GM12878 (cell line): Measurements from ENCODE around the gene BARHL1. TPM values are rescaled to one million over a fixed set of nuclear protein-coding genes. Genes with fewer than 3 reads are reported as not detected.

Source experiments
- ATAC-seq: fragments of 200-7000 bp; cut with Tn5 transposase; 3 replicates; pipeline ENCODE4 v1.9.1; 2020; ENCODE audit warnings: mild to moderate bottlenecking, moderate library complexity
- BruUV-seq: library from RNA; stranded (reverse); fragments of 400-500 nt; replicated peaks from 2 replicates; lab custom pipeline; 2021; lab: Mats Ljungman, UMichigan
- CTCF ChIA-PET: fragments of 300-600 bp; sonication (Branson Sonifier 250); formaldehyde crosslinking; extraction: SDS; loops from one replicate; lab custom pipeline; 2021; ENCODE audit warnings: inconsistent platforms; lab: Yijun Ruan, JAX
- POLR2A ChIA-PET: fragments of 350-600 bp; formaldehyde crosslinking; extraction: SDS; loops from one replicate; lab custom pipeline; 2021; ENCODE audit warnings: inconsistent platforms; lab: Charles Lee
- RAD21 ChIA-PET: fragments of 300-600 bp; sonication (Branson Sonifier 250); formaldehyde crosslinking; loops from one replicate; lab custom pipeline; 2023; ENCODE audit warnings: antibody characterized with exemption; ENCODE audit not compliant: unreplicated experiment; lab: Charles Lee
- SMC1A ChIA-PET: fragments of 300-600 bp; sonication (Branson Sonifier 250); formaldehyde crosslinking; loops from one replicate; lab custom pipeline; 2023; ENCODE audit not compliant: unreplicated experiment, uncharacterized antibody; lab: Charles Lee
- DNase-seq: peaks from one replicate; pipeline ENCODE4 v3.0.0-alpha.2; 2011; ENCODE audit warnings: low read depth, low spot score
- FAIRE-seq: peaks from 3 replicates; lab custom pipeline; 2011; peaks lifted over from hg19 to GRCh38; lab: Jason Lieb, UNC
- H2AFZ ChIP-seq: 2 replicates; pipeline ENCODE4 v1.6.0; 2011; ENCODE audit warnings: low read depth, low read length, control low read depth; ENCODE audit not compliant: control insufficient read depth
- H3K27ac ChIP-seq: 2 replicates; pipeline ENCODE4 v1.5.1; 2011; ENCODE audit warnings: control low read depth; ENCODE audit not compliant: control insufficient read depth, insufficient read depth
- H3K27me3 ChIP-seq, 2 experiments: replicated peaks in 1 of 2; 2 replicates each; pipeline versions ENCODE4 v1.6.0 to v1.6.1; 2011; ENCODE audit warnings: low read length in 1 of 2; ENCODE audit not compliant: control insufficient read depth in 2 of 2, insufficient read depth in 2 of 2
- H3K36me3 ChIP-seq, 2 experiments: 2 replicates each; pipeline ENCODE4 v1.5.1; 2011; ENCODE audit warnings: low read length in 1 of 2; ENCODE audit not compliant: control insufficient read depth in 2 of 2, insufficient read depth in 2 of 2
- H3K4me1 ChIP-seq: 2 replicates; pipeline ENCODE4 v1.6.1; 2011; ENCODE audit warnings: mild to moderate bottlenecking, low read length, moderate library complexity, mixed read lengths; ENCODE audit not compliant: control insufficient read depth, insufficient read depth
- H3K4me2 ChIP-seq: 2 replicates; pipeline ENCODE4 v1.6.0; 2011; ENCODE audit warnings: control low read depth; ENCODE audit not compliant: control insufficient read depth, insufficient read depth
- H3K4me3 ChIP-seq: fragments of 200-600 bp; sonication (generic); 2 replicates; pipeline ENCODE4 v1.5.1; 2016
- H3K79me2 ChIP-seq: 2 replicates; pipeline ENCODE4 v1.6.0; 2011; ENCODE audit warnings: low read length; ENCODE audit not compliant: control insufficient read depth, insufficient read depth
- H3K9ac ChIP-seq: 2 replicates; pipeline ENCODE4 v1.8.0; 2011; ENCODE audit warnings: low read length, control low read depth, mixed read lengths; ENCODE audit not compliant: control insufficient read depth, insufficient read depth
- H3K9me3 ChIP-seq: replicated peaks from 3 replicates; pipeline ENCODE4 v1.5.1; 2011; ENCODE audit warnings: mild to moderate bottlenecking, low read length; ENCODE audit not compliant: control insufficient read depth, insufficient read depth
- H4K20me1 ChIP-seq: 2 replicates; pipeline ENCODE4 v1.6.0; 2011; ENCODE audit not compliant: control insufficient read depth, insufficient read depth
- BCLAF1 ChIP-seq: fragments of 450-650 bp; IDR thresholded peaks from 2 replicates; pipeline ENCODE4 v1.6.1; 2017; ENCODE audit warnings: antibody characterized with exemption, mild to moderate bottlenecking, moderate library complexity
- CHD2 ChIP-seq: IDR thresholded peaks from 2 replicates; pipeline ENCODE4 v1.6.1; 2011; ENCODE audit warnings: low read depth, low read length, improper control_type of control experiment, borderline replicate concordance
- CREM ChIP-seq: IDR thresholded peaks from 2 replicates; pipeline ENCODE4 v1.6.1; 2014; ENCODE audit warnings: antibody characterized with exemption, low read depth
- EP300 ChIP-seq, 2 experiments: fragments of 150-350 bp in 1 of 2; IDR thresholded peaks; 2 replicates each; pipeline ENCODE4 v1.6.1; 2011 to 2012; ENCODE audit warnings: low read depth in 2 of 2, low read length in 2 of 2, borderline replicate concordance in 1 of 2, improper control_type of control experiment in 1 of 2, inconsistent platforms in 1 of 2; ENCODE audit not compliant: control insufficient read depth in 1 of 2
- NR2C1 ChIP-seq: fragments of 450-650 bp; IDR thresholded peaks from 2 replicates; pipeline ENCODE4 v1.6.1; 2017; ENCODE audit warnings: antibody characterized with exemption, mild to moderate bottlenecking, moderate library complexity
- RB1 ChIP-seq: fragments of 450-650 bp; formaldehyde crosslinking; IDR thresholded peaks from 2 replicates; pipeline ENCODE4 v1.6.1; 2017; ENCODE audit warnings: mild to moderate bottlenecking, borderline replicate concordance
- RCOR1 ChIP-seq: conservative IDR thresholded peaks from 2 replicates; pipeline ENCODE4 v1.6.1; 2012; ENCODE audit warnings: low read depth, low read length, improper control_type of control experiment
- REST ChIP-seq: IDR thresholded peaks from 2 replicates; pipeline ENCODE4 v1.6.1; 2012; ENCODE audit warnings: mild to moderate bottlenecking, low read depth, low read length
- SUZ12 ChIP-seq: fragments of 200-600 bp; sonication (generic); IDR thresholded peaks from one replicate; pipeline ENCODE4 v1.6.1; 2018; ENCODE audit warnings: antibody characterized with exemption, mild to moderate bottlenecking; ENCODE audit not compliant: unreplicated experiment
- ZBTB4 ChIP-seq: fragments of 450-650 bp; formaldehyde crosslinking; IDR thresholded peaks from 2 replicates; pipeline ENCODE4 v1.4.0; 2022; ENCODE audit warnings: mild to moderate bottlenecking, moderate library complexity
- WGBS: methylation state at CpG from one replicate; pipeline ENCODE4 v1.1.6; 2016; ENCODE audit warnings: low lambda C conversion rate; ENCODE audit not compliant: insufficient replicate concordance, insufficient coverage; ENCODE audit errors: missing lambda C conversion rate; 5-methylcytosine and 5-hydroxymethylcytosine counted together
- in situ Hi-C: fragments of 300-500 bp; cut with MboI; formaldehyde crosslinking; loops from 9 replicates; pipeline ENCODE4 v1.14.3; 2018; ENCODE audit warnings: mixed read lengths
- intact Hi-C: fragments of 100-400 bp; cut with micrococcal nuclease; formaldehyde crosslinking; loops from one replicate; pipeline ENCODE4 v1.14.2; 2022; ENCODE audit not compliant: unreplicated experiment
- polyA plus RNA-seq, 11 experiments: library from polyadenylated mRNA; depleted of rRNA in 4 of 11; unstranded in 6 of 11; stranded (reverse) in 5 of 11; fragments of >200 nt; fragmentation: Nextera tagmentation in 4 of 11; fragmentation: Illumina TruSeq in 1 of 11; extraction: Ambion mirVana in 4 of 11; extraction: Trizol in 1 of 11; gene quantifications; 1 replicate in 1 of 11; 2 replicates in 10 of 11; pipeline versions ENCODE4 v1.2.1 to v1.2.3, GENCODE V29; 2011 to 2016; ENCODE audit warnings: inconsistent platforms in 2 of 11, missing spikeins in 2 of 11, low read depth in 1 of 11
- total RNA-seq, 4 experiments: library from RNA; depleted of rRNA in 3 of 4; stranded (reverse); fragments of >200 nt in 3 of 4; fragmentation: Illumina TruSeq in 1 of 4; extraction: Trizol in 1 of 4; gene quantifications; 2 replicates each; pipeline versions ENCODE4 v1.2.1 to v1.2.3, GENCODE V29; 2013 to 2021

Gene BARHL1
- total and polyA plus RNA-seq, 10 of the 15 experiments (the other 5 are each of a cell fraction or from before 2014, with no cell fraction given): not detected

DNA sequence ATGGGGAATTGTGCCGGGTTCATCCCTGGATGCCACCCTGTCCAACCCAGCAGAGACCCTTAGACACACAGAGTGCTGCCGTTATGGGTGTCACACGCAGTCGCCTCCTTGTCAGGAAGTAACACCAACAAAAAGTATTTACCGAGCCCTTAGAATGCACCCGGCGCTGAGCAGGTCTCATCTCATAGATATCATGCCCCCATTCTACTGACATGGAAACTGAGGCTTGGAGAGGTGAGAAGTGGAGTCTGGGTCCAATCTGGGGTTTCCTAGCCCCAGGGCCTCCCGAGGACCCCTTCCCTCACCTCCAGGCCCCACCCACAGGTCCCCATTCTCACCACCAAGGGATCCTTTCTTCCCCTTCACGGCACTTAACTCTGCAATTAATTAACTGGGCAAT lies 36.8 kb upstream of the BARHL1 start:
- no peak for TF ChIP-seq RCOR1
- TF ChIP-seq SUZ12: no peak
- TF ChIP-seq CREM: no peak
- no peak for TF ChIP-seq REST
- TF ChIP-seq NR2C1: no peak
- TF ChIP-seq RB1: no peak
- no peak for TF ChIP-seq CHD2
- TF ChIP-seq BCLAF1: no peak
- no peak for TF ChIP-seq ZBTB4 (CRISPR knock-in tag)
- no peak for TF ChIP-seq EP300 (IDR thresholded peaks at IDR 0.05; ENCODE audit: borderline replicate concordance in 1 of 2, control insufficient read depth in 1 of 2, low read depth in 2 of 2, low read length in 2 of 2)
- Histone ChIP-seq H4K20me1 (no peaks in the 10 kb centered on the region), H3K4me1 (no peaks in the 10 kb centered on the region), H3K79me2 (no peaks in the 10 kb centered on the region), H2AFZ (no peak overlapping the region), H3K9ac (no peak overlapping the region), H3K27ac (no peak overlapping the region), H3K27me3 (peaks cover 0 to 3% of the 10 kb centered on the region in 2 experiments; a peak in 3 of 4 replicates), H3K9me3 (no peaks in the 10 kb centered on the region), H3K4me3 (no peak overlapping the region), H3K4me2 (no peak overlapping the region), H3K36me3 (no peaks in the 10 kb centered on the region)
- ATAC-seq: no peak
- intact Hi-C loops: no loop called here
- RAD21 ChIA-PET: no interaction called here
- SMC1A ChIA-PET: no interaction called here
- in situ Hi-C loops: no loop called here
- DNase-seq: no peak
- CTCF ChIA-PET: no interaction called here
- no peak for FAIRE-seq
- BruUV-seq: no TSS peak
- POLR2A ChIA-PET: no interaction called here
- WGBS: 45% methylated on average over 9 of the region's 9 CpGs
